H1 (cell line): ENCODE data around the gene PRR14L. TPM values are rescaled to one million over a fixed set of nuclear protein-coding genes. Genes with fewer than 3 reads are reported as not detected.

Experiments used
- polyA plus RNA-seq, 7 experiments: library from polyadenylated mRNA; depleted of rRNA in 3 of 7; stranded (reverse) in 5 of 7; unstranded in 2 of 7; fragments of >200 nt in 5 of 7; fragments of 200-250 nt in 2 of 7; gene quantifications; 1 replicate in 5 of 7; 2 replicates in 1 of 7; 4 replicates in 1 of 7; pipeline versions ENCODE4 v1.2.1 to v1.2.3, GENCODE V29; 2011 to 2013; ENCODE audit warnings: missing spikeins in 2 of 7, mixed read lengths in 2 of 7
- total RNA-seq: library from RNA; stranded (reverse); fragmentation: NEBNext Ultra II Directional; extraction: Animal tissue kit (Norgen Biotek cat#: 25700); gene quantifications from 2 replicates; pipeline ENCODE4 v1.2.1, GENCODE V29; 2021
- TF ChIP-seq, protein P1 (sequence below): IDR thresholded peaks from 2 replicates; pipeline ENCODE4 v1.6.1; 2012; ENCODE audit warnings: inconsistent platforms

The PRR14L gene
- total and polyA plus RNA-seq, 2 of the 8 experiments (the other 6 are each of a cell fraction or from before 2014, with no cell fraction given) = 26.5 to 98.6 TPM

DNA sequence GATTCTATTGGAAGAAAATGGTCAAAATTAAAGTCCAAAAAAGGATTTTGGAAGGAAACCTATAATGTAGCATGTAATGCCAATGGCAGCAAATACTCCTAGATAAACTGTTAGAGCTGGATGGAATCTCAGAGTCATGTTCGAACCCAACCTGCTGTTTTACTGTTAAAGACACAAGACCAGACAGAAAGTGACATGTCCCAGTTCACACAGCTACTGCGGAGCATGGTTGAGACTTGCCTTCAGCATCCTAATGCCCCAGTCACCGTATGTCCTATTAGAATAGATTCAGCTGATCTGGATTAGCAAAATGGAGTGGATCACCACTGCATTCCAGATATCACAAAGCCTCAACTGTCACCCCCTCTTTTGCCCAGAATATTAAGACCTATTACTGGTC lies 102.9 kb downstream of the PRR14L start (continued):
- TF ChIP-seq, protein P1, sequence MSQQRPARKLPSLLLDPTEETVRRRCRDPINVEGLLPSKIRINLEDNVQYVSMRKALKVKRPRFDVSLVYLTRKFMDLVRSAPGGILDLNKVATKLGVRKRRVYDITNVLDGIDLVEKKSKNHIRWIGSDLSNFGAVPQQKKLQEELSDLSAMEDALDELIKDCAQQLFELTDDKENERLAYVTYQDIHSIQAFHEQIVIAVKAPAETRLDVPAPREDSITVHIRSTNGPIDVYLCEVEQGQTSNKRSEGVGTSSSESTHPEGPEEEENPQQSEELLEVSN = no peak
